IMR-90 (cell line): Measurements from ENCODE around the gene SOX2. TPM values are rescaled to one million over a fixed set of nuclear protein-coding genes. Genes with fewer than 3 reads are reported as not detected.
A peak's percentile ranks its signal among the peaks of the same experiment; 100 is the strongest.

Experiments
- ATAC-seq: fragments of 200-7000 bp; cut with Tn5 transposase; 2 replicates; pipeline ENCODE4 v1.9.1; 2020; ENCODE audit warnings: low read depth, mild to moderate bottlenecking, moderate library complexity
- BruUV-seq: library from RNA; stranded (reverse); fragments of 400-500 nt; replicated peaks from 2 replicates; lab custom pipeline; 2021; lab: Mats Ljungman, UMichigan
- CTCF ChIA-PET: fragments of 300-600 bp; formaldehyde crosslinking; extraction: SDS; loops from one replicate; lab custom pipeline; 2021; ENCODE audit warnings: antibody characterized with exemption; lab: Yijun Ruan, JAX
- POLR2A ChIA-PET: fragments of 300-600 bp; sonication (Branson Sonifier 250); formaldehyde crosslinking; loops from one replicate; lab custom pipeline; 2022; ENCODE audit warnings: antibody characterized with exemption; ENCODE audit not compliant: unreplicated experiment; lab: Charles Lee
- DNase-seq: peaks from one replicate; pipeline ENCODE4 v3.0.0; 2013
- H2AFZ ChIP-seq: replicated peaks from 2 replicates; pipeline ENCODE3; 2013; ENCODE audit warnings: low read length, mild to moderate bottlenecking; ENCODE audit not compliant: poor library complexity
- H2AK5ac ChIP-seq: 2 replicates; pipeline ENCODE4 v1.6.1; 2013; ENCODE audit warnings: low read depth, low read length, inconsistent platforms
- H2AK9ac ChIP-seq: replicated peaks from 2 replicates; pipeline ENCODE3; 2013; ENCODE audit warnings: mild to moderate bottlenecking, low read depth, low read length, moderate library complexity; ENCODE audit not compliant: poor library complexity
- H2BK120ac ChIP-seq: 2 replicates; pipeline ENCODE4 v1.6.1; 2013; ENCODE audit warnings: low read depth, low read length, inconsistent platforms
- H2BK15ac ChIP-seq: 3 replicates; pipeline ENCODE4 v1.6.1; 2013; ENCODE audit warnings: low read depth, low read length, inconsistent platforms
- H2BK20ac ChIP-seq: 2 replicates; pipeline ENCODE4 v1.6.1; 2013; ENCODE audit warnings: low read depth, mild to moderate bottlenecking, inconsistent platforms, low read length, moderate library complexity
- H2BK5ac ChIP-seq: 2 replicates; pipeline ENCODE4 v1.6.1; 2013; ENCODE audit warnings: mild to moderate bottlenecking, low read depth, low read length, inconsistent platforms; ENCODE audit not compliant: poor library complexity, severe bottlenecking
- H3K14ac ChIP-seq: replicated peaks from 2 replicates; pipeline ENCODE4 v1.6.1; 2013; ENCODE audit warnings: low read depth, low read length, inconsistent platforms
- H3K18ac ChIP-seq: 2 replicates; pipeline ENCODE4 v1.6.1; 2013; ENCODE audit warnings: low read depth, low read length, control low read depth
- H3K23ac ChIP-seq: 2 replicates; pipeline ENCODE4 v1.6.1; 2013; ENCODE audit warnings: low read depth, low read length, inconsistent platforms
- H3K27ac ChIP-seq: 2 replicates; pipeline ENCODE4 v1.5.1; 2013; ENCODE audit warnings: mild to moderate bottlenecking, control low read depth, low read length; ENCODE audit not compliant: insufficient read depth
- H3K27me3 ChIP-seq: 2 replicates; pipeline ENCODE4 v1.6.1; 2013; ENCODE audit warnings: low read length; ENCODE audit not compliant: control insufficient read depth, insufficient read depth
- H3K36me3 ChIP-seq: 2 replicates; pipeline ENCODE4 v1.6.1; 2013; ENCODE audit warnings: low read length, mixed read lengths; ENCODE audit not compliant: control insufficient read depth, insufficient read depth
- H3K4ac ChIP-seq: 2 replicates; pipeline ENCODE4 v1.6.1; 2013; ENCODE audit warnings: low read depth, low read length, inconsistent platforms
- H3K4me1 ChIP-seq: 2 replicates; pipeline ENCODE4 v1.6.1; 2013; ENCODE audit warnings: low read length, mixed read lengths; ENCODE audit not compliant: control insufficient read depth, insufficient read depth
- H3K4me2 ChIP-seq: 2 replicates; pipeline ENCODE4 v1.6.1; 2013; ENCODE audit warnings: low read depth, mild to moderate bottlenecking, control low read depth, low read length, moderate library complexity
- H3K4me3 ChIP-seq: 2 replicates; pipeline ENCODE4 v1.5.1; 2013; ENCODE audit warnings: low read depth, mild to moderate bottlenecking, control low read depth, low read length, moderate library complexity; ENCODE audit not compliant: insufficient read depth
- H3K56ac ChIP-seq: 2 replicates; pipeline ENCODE4 v1.6.1; 2013; ENCODE audit warnings: low read length, inconsistent platforms; ENCODE audit not compliant: insufficient read depth; ENCODE audit errors: extremely low read depth
- H3K79me1 ChIP-seq, 2 experiments: 2 replicates each; pipeline ENCODE4 v1.6.1; 2013; ENCODE audit warnings: low read length in 2 of 2, inconsistent platforms in 1 of 2, low read depth in 1 of 2
- H3K9ac ChIP-seq: 2 replicates; pipeline ENCODE4 v1.6.1; 2013; ENCODE audit warnings: low read depth, low read length, control low read depth
- H3K9me1 ChIP-seq: 2 replicates; pipeline ENCODE4 v1.6.1; 2013; ENCODE audit warnings: low read length, inconsistent platforms; ENCODE audit not compliant: insufficient read depth
- H3K9me3 ChIP-seq: 2 replicates; pipeline ENCODE4 v1.6.1; 2013; ENCODE audit warnings: low read length; ENCODE audit not compliant: control insufficient read depth, insufficient read depth
- H4K20me1 ChIP-seq: 2 replicates; pipeline ENCODE4 v1.6.1; 2013; ENCODE audit warnings: low read length, inconsistent platforms; ENCODE audit not compliant: insufficient read depth
- H4K5ac ChIP-seq: 2 replicates; pipeline ENCODE4 v1.6.1; 2013; ENCODE audit warnings: mild to moderate bottlenecking, low read depth, low read length, control low read depth
- H4K8ac ChIP-seq, 2 experiments: 2 replicates each; pipeline ENCODE4 v1.6.1; 2013; ENCODE audit warnings: low read depth in 2 of 2, low read length in 2 of 2, control low read depth in 1 of 2, inconsistent platforms in 1 of 2
- H4K91ac ChIP-seq: 2 replicates; pipeline ENCODE4 v1.6.1; 2013; ENCODE audit warnings: low read depth, low read length, inconsistent platforms; ENCODE audit not compliant: insufficient read depth
- BHLHE40 ChIP-seq: fragments of 150-350 bp; IDR thresholded peaks from 2 replicates; pipeline ENCODE4 v1.6.1; 2016; ENCODE audit warnings: mild to moderate bottlenecking, low read depth, low read length
- CEBPB ChIP-seq: IDR thresholded peaks from 2 replicates; pipeline ENCODE4 v1.6.1; 2012; ENCODE audit warnings: low read depth, low read length, improper control_type of control experiment
- CHD1 ChIP-seq: IDR thresholded peaks from 2 replicates; pipeline ENCODE4 v1.6.1; 2012; ENCODE audit warnings: low read depth, low read length, improper control_type of control experiment
- CTCF ChIP-seq: conservative IDR thresholded peaks from 2 replicates; pipeline ENCODE4 v1.5.1; 2012; ENCODE audit warnings: mild to moderate bottlenecking, low read depth, low read length, improper control_type of control experiment
- ELK1 ChIP-seq: fragments of 150-350 bp; IDR thresholded peaks from 2 replicates; pipeline ENCODE4 v1.6.1; 2016; ENCODE audit warnings: low read depth, mild to moderate bottlenecking, low read length, moderate library complexity, borderline replicate concordance
- FOS ChIP-seq: fragments of 150-350 bp; IDR thresholded peaks from 2 replicates; pipeline ENCODE4 v1.6.1; 2016; ENCODE audit warnings: low read depth, low read length
- MAFK ChIP-seq: IDR thresholded peaks from 2 replicates; pipeline ENCODE4 v1.6.1; 2012; ENCODE audit warnings: low read depth, low read length, improper control_type of control experiment
- MXI1 ChIP-seq: IDR thresholded peaks from 2 replicates; pipeline ENCODE4 v1.6.1; 2012; ENCODE audit warnings: low read depth, mild to moderate bottlenecking, low read length, moderate library complexity, borderline replicate concordance
- NFE2L2 ChIP-seq: fragments of 150-350 bp; IDR thresholded peaks from 2 replicates; pipeline ENCODE4 v1.6.1; 2016; ENCODE audit warnings: low read depth, mild to moderate bottlenecking, low read length
- POLR2A ChIP-seq: IDR thresholded peaks from 2 replicates; pipeline ENCODE4 v1.6.1; 2012; ENCODE audit warnings: mild to moderate bottlenecking, low read depth, low read length
- RAD21 ChIP-seq: IDR thresholded peaks from 2 replicates; pipeline ENCODE4 v1.6.1; 2012; ENCODE audit warnings: low read length, improper control_type of control experiment
- RCOR1 ChIP-seq: IDR thresholded peaks from 2 replicates; pipeline ENCODE4 v1.6.1; 2012; ENCODE audit warnings: mild to moderate bottlenecking, low read length, improper control_type of control experiment; ENCODE audit not compliant: insufficient replicate concordance
- SMC3 ChIP-seq: fragments of 150-350 bp; IDR thresholded peaks from 2 replicates; pipeline ENCODE4 v1.6.1; 2016; ENCODE audit warnings: low read depth, mild to moderate bottlenecking, antibody characterized with exemption, low read length, moderate library complexity
- USF2 ChIP-seq: fragments of 150-350 bp; IDR thresholded peaks from 2 replicates; pipeline ENCODE4 v1.6.1; 2017; ENCODE audit warnings: mild to moderate bottlenecking, antibody characterized with exemption, low read length, low read depth
- WGBS, 2 experiments: methylation state at CpG; one replicate each; pipeline versions ENCODE4 v1.1.5 to v1.1.7; 2013; ENCODE audit warnings: missing lambda C conversion rate in 2 of 2; ENCODE audit not compliant: insufficient read length in 1 of 2; ENCODE audit errors: extremely low coverage in 2 of 2; 5-methylcytosine and 5-hydroxymethylcytosine counted together
- dilution Hi-C: fragments of 300-500 bp; cut with HindIII; formaldehyde crosslinking; loops from one replicate; pipeline ENCODE4 v1.14.3; 2018; ENCODE audit warnings: low sequenced_read_pairs; ENCODE audit not compliant: unreplicated experiment
- in situ Hi-C: fragments of 300-500 bp; cut with MboI; formaldehyde crosslinking; loops from 3 replicates; pipeline ENCODE4 v1.14.3; 2019; ENCODE audit warnings: low sequenced_read_pairs, inconsistent platforms, mixed read lengths
- intact Hi-C: fragments of 100-400 bp; cut with micrococcal nuclease; formaldehyde crosslinking; loops from 2 replicates; pipeline ENCODE4 v1.10.0; 2022
- polyA plus RNA-seq, 3 experiments: library from polyadenylated mRNA; depleted of rRNA; stranded (reverse); fragments of >200 nt; gene quantifications; 2 replicates each; pipeline ENCODE4 v1.2.3, GENCODE V29; 2012; ENCODE audit warnings: low replicate concordance in 1 of 3
- total RNA-seq: library from RNA; depleted of rRNA; stranded (reverse); fragments of >200 nt; gene quantifications from 2 replicates; pipeline ENCODE4 v1.2.3, GENCODE V29; 2012

SOX2 gene
- total and polyA plus RNA-seq, 2 of the 4 experiments (the other 2 are of a cell fraction), result not detected

GRCh38 chr3:181718987-181719911, 7.5 kb downstream of the SOX2 start:
- intact Hi-C loops (no loop called here), dilution Hi-C loops (no loop called here), in situ Hi-C loops (no loop called here)
- TF ChIP-seq ELK1 (no peak), BHLHE40 (no peak), SMC3 (no peak), RAD21 (no peak), POLR2A (no peak), NFE2L2 (no peak), FOS (no peak), CHD1 (no peak), MXI1 (no peak), RCOR1 (no peak), USF2 (no peak), MAFK (no peak), CTCF (no peak), CEBPB (no peak)
- Histone ChIP-seq H3K9me3 (no peaks in the 10 kb centered on the region; the same call in 1 of the 2 replicates), H4K20me1 (no peaks in the 10 kb centered on the region), H4K8ac (no peak overlapping the region), H3K9me1 (no peaks in the 10 kb centered on the region), H2AK5ac (no peak overlapping the region), H2AK9ac (no peak overlapping the region), H3K4ac (no peak overlapping the region), H4K91ac (no peak overlapping the region), H3K14ac (no peak overlapping the region), H3K56ac (no peak overlapping the region), H3K79me1 (no peaks in the 10 kb centered on the region), H2AFZ (peak overlapping the region; percentile 14), H3K4me2 (no peak overlapping the region), H4K5ac (no peak overlapping the region), H3K9ac (no peak overlapping the region), H3K4me3 (no peak overlapping the region), H3K36me3 (no peaks in the 10 kb centered on the region), H3K4me1 (no peaks in the 10 kb centered on the region), H2BK120ac (no peak overlapping the region), H3K18ac (no peak overlapping the region), H3K23ac (no peak overlapping the region), H3K27me3 (peaks cover 46% of the 10 kb centered on the region), H3K27ac (no peak overlapping the region), H2BK20ac (no peak overlapping the region), H2BK5ac (no peak overlapping the region), H2BK15ac (no peak overlapping the region)
- ATAC-seq (no peak), DNase-seq (no peak)
- BruUV-seq, result no TSS peak
- CTCF ChIA-PET, result interaction anchor here (1.1 kb wide), 1 partner anchor 18 kb away, joined by 3 read pairs; no protein-coding TSS in a partner anchor
- POLR2A ChIA-PET, result no interaction called here
- WGBS, 2 experiments, result 4% methylated on average over 15 of the region's 48 CpGs; no CpG with 5 or more reads in 1 of the 2 experiments
